HCT116 (cell line): ENCODE results near the gene NUCB2.

ENCODE experiments used
- ATF3 ChIP-seq: IDR thresholded peaks from 2 replicates; pipeline ENCODE4 v1.6.1; 2012
- CBX3 ChIP-seq: IDR thresholded peaks from 2 replicates; pipeline ENCODE4 v1.6.1; 2012; ENCODE audit warnings: low read depth
- ELF1 ChIP-seq: IDR thresholded peaks from 2 replicates; pipeline ENCODE4 v1.6.1; 2012; ENCODE audit warnings: low read depth, borderline replicate concordance
- EZH2 ChIP-seq: fragments of 200-600 bp; sonication (generic); IDR thresholded peaks from 2 replicates; pipeline ENCODE4 v1.6.1; 2017; ENCODE audit warnings: antibody characterized with exemption, mixed run types
- EZH2phosphoT487 ChIP-seq: fragments of 200-600 bp; IDR thresholded peaks from 2 replicates; pipeline ENCODE4 v1.6.1; 2018; ENCODE audit warnings: antibody characterized with exemption, borderline replicate concordance
- POLR2A ChIP-seq: IDR thresholded peaks from 2 replicates; pipeline ENCODE4 v1.7.0; 2011; ENCODE audit warnings: borderline replicate concordance; ENCODE audit not compliant: insufficient read depth, insufficient read length; ENCODE audit errors: extremely low read depth
- POLR2AphosphoS5 ChIP-seq: IDR thresholded peaks from 2 replicates; pipeline ENCODE4 v1.6.1; 2011; ENCODE audit warnings: mild to moderate bottlenecking, low read depth, low read length, moderate library complexity
- REST ChIP-seq: IDR thresholded peaks from 2 replicates; pipeline ENCODE4 v1.6.1; 2012; ENCODE audit warnings: low read depth
- SP1 ChIP-seq: IDR thresholded peaks from 2 replicates; pipeline ENCODE4 v1.6.1; 2012; ENCODE audit warnings: low read depth
- TCF7L2 ChIP-seq: IDR thresholded peaks from 2 replicates; pipeline ENCODE4 v1.7.0; 2011; ENCODE audit warnings: borderline replicate concordance, inconsistent platforms; ENCODE audit not compliant: insufficient read depth, insufficient read length; ENCODE audit errors: extremely low read depth
- ZBTB33 ChIP-seq: IDR thresholded peaks from 2 replicates; pipeline ENCODE4 v1.6.1; 2011; ENCODE audit warnings: mild to moderate bottlenecking, low read length, moderate library complexity; ENCODE audit not compliant: insufficient replicate concordance; ENCODE audit errors: extremely low read depth
- ZNF274 ChIP-seq: fragments of 200-500 bp; sonication (Bioruptor generic); IDR thresholded peaks from 2 replicates; pipeline ENCODE4 v1.6.1; 2014; ENCODE audit warnings: mild to moderate bottlenecking, low read depth, low read length, inconsistent platforms
- TF ChIP-seq, protein P1 (sequence below), 3 experiments: fragments of 200-600 bp in 1 of 3; sonication (generic) in 1 of 3; IDR thresholded peaks in 2 of 3; conservative IDR thresholded peaks in 1 of 3; 2 replicates each; pipeline ENCODE4 v1.5.1; 2012 to 2017; ENCODE audit warnings: low read depth in 2 of 3, low read length in 2 of 3, antibody characterized with exemption in 1 of 3, borderline replicate concordance in 1 of 3, control low read depth in 1 of 3, mild to moderate bottlenecking in 1 of 3, mixed read lengths in 1 of 3, mixed run types in 1 of 3, moderate library complexity in 1 of 3; ENCODE audit not compliant: insufficient read depth in 1 of 3

DNA sequence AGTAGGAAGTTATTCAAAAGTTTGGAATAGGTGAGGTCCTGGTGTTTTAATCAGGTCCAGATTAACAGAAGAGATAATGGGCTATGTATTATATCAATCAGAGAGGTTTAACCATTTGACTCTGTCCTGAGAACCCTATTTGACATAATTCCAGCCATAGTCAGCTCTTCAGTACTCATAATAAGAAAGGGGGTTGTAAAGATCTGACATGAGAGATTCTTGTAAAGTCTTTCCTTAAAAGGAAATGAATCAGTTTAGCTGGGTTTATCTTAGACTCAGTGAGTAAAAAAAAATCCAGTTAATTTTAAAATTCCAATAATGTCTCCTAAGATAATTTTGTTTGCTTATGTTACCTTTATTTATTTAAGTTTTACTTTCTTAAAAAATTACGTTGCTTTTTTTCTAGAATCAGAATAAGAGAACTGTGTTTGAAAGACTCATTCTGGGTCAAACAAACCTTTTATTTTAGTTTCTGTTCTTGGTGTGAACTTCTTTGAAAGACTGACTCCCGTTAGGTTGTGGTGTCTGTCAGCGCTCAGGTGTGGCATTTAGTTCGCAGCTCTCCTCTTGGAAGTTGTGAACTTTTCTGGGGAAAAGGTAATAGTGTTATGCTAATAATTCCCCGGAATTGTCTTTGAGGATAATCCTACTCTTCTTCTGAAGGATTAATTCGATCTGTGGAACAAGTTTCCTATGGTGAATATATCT lies 20.5 kb downstream of the NUCB2 start:
- TF ChIP-seq, protein P1, sequence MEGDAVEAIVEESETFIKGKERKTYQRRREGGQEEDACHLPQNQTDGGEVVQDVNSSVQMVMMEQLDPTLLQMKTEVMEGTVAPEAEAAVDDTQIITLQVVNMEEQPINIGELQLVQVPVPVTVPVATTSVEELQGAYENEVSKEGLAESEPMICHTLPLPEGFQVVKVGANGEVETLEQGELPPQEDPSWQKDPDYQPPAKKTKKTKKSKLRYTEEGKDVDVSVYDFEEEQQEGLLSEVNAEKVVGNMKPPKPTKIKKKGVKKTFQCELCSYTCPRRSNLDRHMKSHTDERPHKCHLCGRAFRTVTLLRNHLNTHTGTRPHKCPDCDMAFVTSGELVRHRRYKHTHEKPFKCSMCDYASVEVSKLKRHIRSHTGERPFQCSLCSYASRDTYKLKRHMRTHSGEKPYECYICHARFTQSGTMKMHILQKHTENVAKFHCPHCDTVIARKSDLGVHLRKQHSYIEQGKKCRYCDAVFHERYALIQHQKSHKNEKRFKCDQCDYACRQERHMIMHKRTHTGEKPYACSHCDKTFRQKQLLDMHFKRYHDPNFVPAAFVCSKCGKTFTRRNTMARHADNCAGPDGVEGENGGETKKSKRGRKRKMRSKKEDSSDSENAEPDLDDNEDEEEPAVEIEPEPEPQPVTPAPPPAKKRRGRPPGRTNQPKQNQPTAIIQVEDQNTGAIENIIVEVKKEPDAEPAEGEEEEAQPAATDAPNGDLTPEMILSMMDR (IDR thresholded peaks at IDR 0.05 in 2 of 3, conservative IDR thresholded peaks at IDR 0.05 in 1 of 3; ENCODE audit: borderline replicate concordance in 1 of 3, insufficient read depth in 1 of 3, low read depth in 2 of 3, low read length in 2 of 3), result no peak
- no peak for TF ChIP-seq POLR2AphosphoS5
- TF ChIP-seq SP1, result no peak
- no peak for TF ChIP-seq TCF7L2
- no peak for TF ChIP-seq ATF3
- no peak for TF ChIP-seq ZNF274
- no peak for TF ChIP-seq EZH2
- no peak for TF ChIP-seq POLR2A
- no peak for TF ChIP-seq ZBTB33
- TF ChIP-seq EZH2phosphoT487, result no peak
- no peak for TF ChIP-seq REST
- no peak for TF ChIP-seq CBX3
- no peak for TF ChIP-seq ELF1
